Epithelial cell of esophagus (primary cell): ENCODE data around the gene BAIAP3.
"Not testable (repeated sequence)": the region's sequence is repeated elsewhere in the genome, so short reads cannot be mapped to it uniquely, and the experiment has no call there.

ENCODE experiments used
- DNase-seq: peaks from one replicate; pipeline ENCODE4 v3.0.0; 2010; ENCODE audit warnings: low read depth
- H3K4me3 ChIP-seq: 2 replicates; pipeline ENCODE4 v1.5.1; 2011; ENCODE audit warnings: mild to moderate bottlenecking, low read length, control low read depth
- TF ChIP-seq, protein P1 (sequence below): IDR thresholded peaks from 2 replicates; pipeline ENCODE4 v1.5.1; 2011; ENCODE audit warnings: low read depth, mild to moderate bottlenecking, low read length, control low read depth, inconsistent platforms; ENCODE audit not compliant: insufficient read depth; ENCODE audit errors: missing control alignments

Gene BAIAP3

DNA sequence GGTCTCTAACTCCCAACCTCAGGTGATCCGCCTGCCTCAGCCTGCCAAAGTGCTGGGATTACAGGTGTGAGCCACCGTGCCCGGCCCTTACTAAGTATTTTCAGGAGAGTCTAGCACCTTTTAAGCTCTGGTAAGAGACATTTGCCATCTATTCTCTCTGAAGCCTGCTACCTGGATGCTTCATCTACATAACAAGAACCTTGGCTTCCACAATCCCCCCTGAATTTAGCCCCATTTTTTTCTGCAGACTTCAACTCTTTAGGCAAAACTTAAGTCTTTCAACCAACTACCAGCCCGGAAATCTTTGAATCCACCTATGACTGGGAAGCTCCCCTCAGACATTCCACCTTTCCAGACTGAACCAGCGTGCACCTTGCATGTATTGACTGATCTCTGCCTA is 38.0 kb upstream of the BAIAP3 start:
- DNase-seq, result peak; percentile 19
- TF ChIP-seq, protein P1, sequence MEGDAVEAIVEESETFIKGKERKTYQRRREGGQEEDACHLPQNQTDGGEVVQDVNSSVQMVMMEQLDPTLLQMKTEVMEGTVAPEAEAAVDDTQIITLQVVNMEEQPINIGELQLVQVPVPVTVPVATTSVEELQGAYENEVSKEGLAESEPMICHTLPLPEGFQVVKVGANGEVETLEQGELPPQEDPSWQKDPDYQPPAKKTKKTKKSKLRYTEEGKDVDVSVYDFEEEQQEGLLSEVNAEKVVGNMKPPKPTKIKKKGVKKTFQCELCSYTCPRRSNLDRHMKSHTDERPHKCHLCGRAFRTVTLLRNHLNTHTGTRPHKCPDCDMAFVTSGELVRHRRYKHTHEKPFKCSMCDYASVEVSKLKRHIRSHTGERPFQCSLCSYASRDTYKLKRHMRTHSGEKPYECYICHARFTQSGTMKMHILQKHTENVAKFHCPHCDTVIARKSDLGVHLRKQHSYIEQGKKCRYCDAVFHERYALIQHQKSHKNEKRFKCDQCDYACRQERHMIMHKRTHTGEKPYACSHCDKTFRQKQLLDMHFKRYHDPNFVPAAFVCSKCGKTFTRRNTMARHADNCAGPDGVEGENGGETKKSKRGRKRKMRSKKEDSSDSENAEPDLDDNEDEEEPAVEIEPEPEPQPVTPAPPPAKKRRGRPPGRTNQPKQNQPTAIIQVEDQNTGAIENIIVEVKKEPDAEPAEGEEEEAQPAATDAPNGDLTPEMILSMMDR, result no peak
- H3K4me3 ChIP-seq, result no peak overlapping the region

DNA sequence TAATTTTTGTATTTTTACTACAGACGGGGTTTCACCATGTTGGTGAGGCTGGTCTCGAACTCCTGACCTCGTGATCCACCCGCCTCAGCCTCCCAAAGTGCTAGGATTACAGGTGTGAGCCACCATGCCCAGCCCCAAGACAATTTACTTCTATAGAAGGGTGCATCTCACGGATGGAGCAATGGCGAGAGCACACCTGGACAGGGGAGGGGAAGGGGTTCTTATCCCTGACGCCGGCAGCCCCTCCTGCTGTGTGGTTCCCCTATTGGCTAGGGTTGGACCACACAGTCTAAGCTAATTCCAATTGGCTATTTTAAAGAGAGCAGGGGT is 36.8 kb upstream of the BAIAP3 start:
- not testable (repeated sequence) for H3K4me3 ChIP-seq, DNase-seq

DNA sequence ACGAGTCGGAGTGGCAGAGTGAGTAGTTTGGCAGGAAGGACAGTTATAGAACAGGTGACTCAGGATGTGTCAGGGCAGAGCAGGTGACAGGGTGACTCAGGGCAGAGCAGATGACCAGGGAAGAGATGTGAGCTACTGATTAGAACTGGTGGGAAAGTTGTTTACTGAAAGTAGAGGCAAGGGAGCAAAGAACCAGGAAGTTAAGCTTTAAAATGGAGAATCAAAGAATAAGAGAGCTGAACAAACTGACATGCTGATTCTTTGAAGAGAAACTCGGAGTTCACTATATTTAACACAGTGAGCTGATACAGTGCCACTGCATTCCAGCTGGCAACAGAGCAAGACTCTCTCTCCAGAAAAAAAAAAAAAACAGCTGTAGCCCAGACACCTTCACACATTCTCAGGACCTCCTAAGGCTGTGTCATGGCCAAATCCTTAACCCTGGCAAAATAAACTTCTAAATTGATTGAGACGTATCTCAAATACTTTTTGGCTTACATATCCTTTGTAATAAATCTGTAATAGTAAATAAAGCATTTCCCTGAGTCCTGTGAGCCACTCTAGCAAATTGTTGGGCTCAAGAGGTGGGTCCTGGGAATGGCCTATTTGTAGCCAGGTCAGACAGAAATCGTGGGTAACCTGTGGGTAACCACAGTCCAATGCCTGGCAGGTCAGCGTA is 36.3 kb upstream of the BAIAP3 start:
- TF ChIP-seq, protein P1, result no peak
- H3K4me3 ChIP-seq, result no peak overlapping the region
- DNase-seq, result peak; percentile 92

DNA sequence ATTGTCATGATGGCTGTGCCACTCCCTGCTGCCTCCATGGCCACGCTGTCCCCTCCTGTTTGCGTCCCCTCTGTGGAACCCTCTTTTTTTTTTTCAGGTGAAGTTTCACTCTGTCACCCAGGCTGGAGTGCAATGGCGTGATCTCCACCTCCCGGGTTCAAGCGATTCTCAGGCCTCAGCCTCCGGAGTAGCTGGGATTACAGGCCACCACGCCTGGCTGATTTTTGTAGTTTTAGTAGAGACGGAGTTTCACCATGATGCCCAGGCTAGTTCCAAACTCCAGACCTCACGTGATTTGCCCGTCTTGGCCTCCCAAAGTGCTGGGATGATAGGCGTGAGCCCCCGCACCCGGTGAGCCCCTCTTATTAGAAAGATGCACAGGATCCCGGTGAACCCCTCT is 35.0 kb upstream of the BAIAP3 start:
- TF ChIP-seq, protein P1, result no peak
- DNase-seq, result no peak
- H3K4me3 ChIP-seq, result no peak overlapping the region

DNA sequence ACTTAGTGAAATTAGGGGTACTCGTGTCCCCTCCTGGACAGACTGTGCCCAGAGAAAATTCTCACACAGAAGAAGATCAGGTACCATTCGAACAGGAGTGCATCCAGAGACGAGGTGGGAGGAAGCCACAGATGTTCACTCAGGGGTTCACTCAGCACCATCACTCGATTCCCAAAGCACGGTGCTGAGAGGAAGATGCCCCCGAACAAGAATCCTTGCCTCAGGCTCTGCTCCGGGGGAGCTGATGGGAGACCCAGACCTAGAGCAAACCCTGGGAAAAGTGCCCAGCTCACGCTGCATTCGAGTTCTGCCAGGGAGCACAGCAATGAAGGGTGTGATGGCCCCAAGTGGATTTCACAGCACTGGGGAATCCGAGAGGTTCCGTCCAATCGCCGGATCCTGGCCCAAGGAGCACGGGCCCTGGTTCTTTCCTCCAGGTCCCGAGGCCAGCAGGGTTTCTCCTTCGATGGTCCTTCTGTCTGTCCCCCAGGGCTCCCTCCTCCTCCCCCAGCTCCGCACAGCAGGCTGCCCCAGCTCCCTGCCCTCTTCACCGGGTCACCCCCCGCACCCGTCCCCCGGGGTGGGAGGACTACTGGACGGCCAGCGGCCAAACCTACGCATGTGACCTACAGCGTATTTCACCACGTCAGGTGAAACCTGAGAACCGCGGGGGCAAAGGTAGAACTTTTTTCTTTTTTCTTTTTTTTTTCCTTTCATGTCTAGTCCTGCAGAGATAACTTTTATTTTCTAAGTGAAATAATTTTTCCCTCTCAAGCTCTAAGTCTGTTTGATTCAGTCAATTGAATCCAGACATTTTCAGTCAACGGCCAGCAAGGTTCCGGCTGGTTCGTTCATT is 34.2 kb upstream of the BAIAP3 start:
- DNase-seq, result no peak

DNA sequence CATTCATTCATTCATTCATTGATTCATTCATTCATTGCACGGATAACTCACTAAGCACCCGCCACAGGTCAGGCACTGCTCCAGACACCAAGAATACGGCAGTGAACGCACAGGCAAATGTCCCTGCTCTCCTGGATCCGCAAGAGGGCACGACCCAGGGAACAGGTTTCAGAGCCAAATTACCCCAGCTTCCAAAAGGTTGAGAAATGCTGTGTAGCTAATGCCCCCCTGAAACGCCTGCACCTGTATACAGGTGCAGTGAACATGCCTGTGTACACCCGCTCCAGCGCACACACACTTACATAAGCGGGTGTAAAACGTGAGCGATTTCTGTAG is 33.6 kb upstream of the BAIAP3 start:
- DNase-seq, result no peak
- H3K4me3 ChIP-seq, result no peak overlapping the region
- TF ChIP-seq, protein P1, result no peak

More for the DNA sequence above, 34.2 kb upstream of the BAIAP3 start:
- no peak overlapping the region for H3K4me3 ChIP-seq
- TF ChIP-seq, protein P1, result no peak

DNA sequence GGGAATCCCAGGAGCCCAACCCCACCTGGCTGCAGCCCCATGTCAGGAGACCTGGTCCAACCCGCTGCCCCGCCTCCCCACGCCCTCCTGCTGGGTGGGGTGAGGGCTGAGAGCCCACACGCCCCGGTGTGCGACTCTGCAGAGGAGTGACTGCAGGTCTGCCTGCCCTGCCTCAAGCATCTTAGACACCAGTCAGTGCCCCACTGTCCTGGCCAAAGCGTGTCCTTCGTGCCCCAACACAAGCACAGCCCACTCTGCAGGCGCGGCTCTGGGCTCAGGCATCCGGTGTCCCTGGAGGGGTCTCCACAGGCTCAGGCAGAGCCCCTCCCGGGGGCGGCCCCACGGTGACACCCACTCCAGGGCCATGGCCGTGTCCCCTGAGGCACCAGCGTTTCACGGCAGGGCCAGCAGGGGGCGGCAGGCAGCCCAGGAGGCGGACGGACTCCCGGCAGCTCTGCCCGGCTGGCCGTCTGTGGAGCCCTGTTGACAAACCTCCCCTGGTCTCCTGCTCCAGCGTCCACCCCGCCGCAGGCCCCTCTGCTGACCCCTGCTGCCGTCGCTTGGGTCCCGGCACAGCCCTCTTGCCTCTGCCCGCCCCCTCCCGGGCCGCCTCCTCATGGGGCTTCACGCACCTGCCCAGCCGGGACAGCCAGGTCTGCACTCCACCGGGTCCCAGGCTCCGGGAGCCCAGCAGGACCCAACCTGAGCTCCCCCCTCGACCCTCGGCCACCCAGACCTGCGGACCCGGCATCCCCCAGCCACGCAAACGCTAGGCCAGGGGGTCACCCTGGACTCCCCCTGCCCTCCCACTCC is 32.6 kb upstream of the BAIAP3 start:
- DNase-seq, result peak; percentile 50
- no peak overlapping the region for H3K4me3 ChIP-seq
- TF ChIP-seq, protein P1, result peak; percentile 75
